ENCODE data around the gene ST6GALNAC2.
"Not testable (repeated sequence)": the region's sequence is repeated elsewhere in the genome, so short reads cannot be mapped to it uniquely, and the experiment has no call there.

Gene ST6GALNAC2

DNA sequence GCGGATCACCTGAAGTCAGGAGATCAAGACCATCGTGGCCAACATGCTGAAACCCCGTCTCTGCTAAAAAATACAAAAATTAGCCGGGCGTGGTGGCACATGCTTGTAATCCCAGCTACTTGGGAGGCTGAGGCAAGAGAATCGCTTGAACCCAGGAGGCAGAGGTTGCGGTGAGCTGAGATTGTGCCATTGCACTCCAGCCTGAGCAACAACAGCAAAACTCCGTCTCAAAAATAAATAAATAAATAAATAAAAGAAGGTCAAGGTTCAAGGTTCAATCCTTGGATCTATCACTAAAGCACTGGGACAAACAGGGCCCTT is 60.2 kb downstream of the ST6GALNAC2 start:
- DNase-seq, result not testable (repeated sequence)

GRCh38 chr17:76524598-76525512 is 60.8 kb downstream of the ST6GALNAC2 start:
- DNase-seq, result no peak

GRCh38 chr17:76523084-76524037 is 62.3 kb downstream of the ST6GALNAC2 start:
- no peak for DNase-seq

DNA sequence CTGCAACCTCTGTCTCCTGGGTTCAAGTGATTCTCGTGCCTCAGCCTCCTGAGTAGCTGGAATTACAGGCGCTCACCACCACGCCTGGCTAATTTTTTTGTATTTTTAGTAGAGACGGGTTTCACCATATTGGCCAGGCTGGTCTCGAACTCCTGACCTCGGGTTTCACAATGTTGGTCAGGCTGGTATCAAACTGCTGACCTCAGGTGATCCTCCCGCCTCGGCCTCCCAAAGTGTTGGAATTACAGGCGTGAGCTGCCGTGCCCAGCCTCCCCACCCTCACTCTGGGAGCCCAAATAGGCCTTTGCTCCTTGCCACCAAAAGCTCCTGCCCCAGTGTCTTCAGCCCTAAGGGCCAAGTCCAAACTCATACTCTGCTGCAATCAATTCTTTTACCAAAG is 64.0 kb downstream of the ST6GALNAC2 start:
- not testable (repeated sequence) for DNase-seq

DNA sequence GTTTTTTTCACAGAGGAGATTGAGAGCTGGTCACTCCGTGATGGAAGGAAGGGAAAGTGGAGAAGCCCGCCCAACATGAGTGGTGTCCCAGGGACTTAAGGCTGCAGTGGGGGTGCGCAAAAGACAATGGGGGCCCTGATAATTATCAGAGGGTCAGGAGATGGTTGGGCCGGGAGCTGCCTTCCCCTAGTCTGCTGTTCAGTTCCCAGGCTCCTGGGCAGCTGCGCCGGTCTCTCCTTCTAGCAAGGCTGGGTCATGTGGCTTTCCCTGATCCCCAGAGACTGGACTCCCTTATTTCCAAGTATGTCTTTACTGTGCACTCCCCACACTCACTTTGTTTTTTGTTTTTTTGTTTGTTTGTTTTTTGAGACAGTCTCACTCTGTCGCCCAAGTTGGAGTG is 64.4 kb downstream of the ST6GALNAC2 start:
- no peak for DNase-seq

- no peak for DNase-seq
Observed at GRCh38 chr17:76519048-76519966, 66.4 kb downstream of the ST6GALNAC2 start.

GRCh38 chr17:76517638-76518038 is 68.0 kb downstream of the ST6GALNAC2 start:
- DNase-seq, result no peak
